Activated CD8-positive, alpha-beta memory T cell treated with anti-CD3 and anti-CD28 coated beads for 48 hours (primary cell): ENCODE results near the gene PCDH19.

Experiments
- DNase-seq, 3 experiments: peaks; one replicate each; pipeline ENCODE4 v3.0.0-alpha.2; 2020; ENCODE audit warnings: low read depth in 2 of 3, low spot score in 2 of 3

Gene PCDH19

GRCh38 chrX:100405424-100405823 is 4.6 kb downstream of the PCDH19 start:
- DNase-seq: no peak

DNA sequence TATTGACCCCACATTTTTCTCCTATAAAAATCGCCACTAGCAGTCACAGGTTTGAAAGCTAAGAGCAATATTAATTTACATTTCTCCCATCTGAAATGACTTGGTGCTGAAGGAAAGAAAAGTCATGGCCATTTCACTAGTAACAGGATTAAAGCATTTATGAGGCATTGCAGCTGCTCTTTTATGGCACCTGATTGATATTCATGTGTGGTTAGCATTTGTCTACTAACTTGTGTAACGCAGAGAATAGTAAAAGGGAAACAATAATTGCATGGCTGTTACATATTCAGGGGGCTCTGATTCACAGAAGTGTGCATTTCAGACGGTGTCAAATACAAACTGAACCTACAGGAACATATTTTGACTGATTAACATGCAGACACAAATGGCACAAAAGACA is 5.2 kb downstream of the PCDH19 start:
- DNase-seq: no peak

DNA sequence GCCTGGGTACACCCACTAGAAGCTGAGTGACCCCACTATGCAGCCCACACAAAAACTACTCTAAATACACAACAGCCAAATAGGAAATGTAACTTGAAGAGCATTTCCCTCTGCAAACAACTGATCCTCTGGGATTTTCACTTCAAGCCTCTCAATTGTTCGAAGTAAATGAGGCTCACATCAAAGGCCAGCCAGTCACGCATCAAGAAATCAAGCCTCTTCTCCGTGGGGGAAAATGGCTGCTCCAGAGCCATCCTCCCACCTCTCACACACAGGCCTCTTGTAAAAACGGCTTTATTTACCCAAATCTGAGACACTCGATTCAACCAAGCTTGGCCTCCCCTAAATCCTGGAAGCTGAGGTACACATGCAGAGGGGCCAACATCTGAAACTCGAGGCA is 14.3 kb downstream of the PCDH19 start:
- no peak for DNase-seq

DNA sequence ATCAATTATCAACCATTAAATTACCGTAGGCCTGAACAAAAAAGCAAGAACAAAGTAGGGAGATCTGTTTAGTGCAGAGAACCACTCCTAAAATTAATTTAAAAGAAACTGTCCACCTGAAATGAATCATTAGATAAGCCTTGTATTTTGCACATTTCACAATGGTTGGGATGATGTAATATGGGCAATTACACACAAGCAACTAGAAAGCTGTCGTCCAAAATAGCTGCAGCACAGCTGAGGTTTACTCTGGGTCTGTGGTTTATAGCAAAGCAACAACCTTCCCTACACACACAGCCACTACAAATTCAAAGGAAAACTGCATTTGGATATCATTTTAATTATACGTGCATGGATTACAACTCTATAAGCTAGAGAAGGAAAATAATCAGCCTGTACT is 28.5 kb downstream of the PCDH19 start:
- DNase-seq: no peak

GRCh38 chrX:100379388-100379986 is 30.6 kb downstream of the PCDH19 start:
- no peak for DNase-seq

DNA sequence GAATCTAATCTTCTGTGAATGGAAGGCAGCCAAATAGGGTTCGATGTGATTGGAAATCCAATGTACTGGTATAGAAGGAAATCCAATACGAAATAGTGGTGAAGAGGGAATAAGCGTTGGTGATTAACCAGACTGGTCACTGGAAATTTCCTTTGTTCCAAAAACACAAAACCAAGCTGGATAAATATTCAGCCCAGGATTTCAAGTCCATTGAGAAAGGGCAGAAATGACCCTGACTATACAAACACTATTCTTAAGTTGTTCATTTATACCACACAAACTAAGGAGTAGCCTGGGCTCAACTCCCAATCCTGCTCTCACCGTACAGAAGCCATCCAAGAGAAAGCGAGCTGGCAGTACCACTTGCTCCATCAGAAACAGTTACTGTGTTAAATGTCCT is 32.2 kb downstream of the PCDH19 start:
- no peak for DNase-seq

- no peak for DNase-seq
These were observed 33.5 kb downstream of the PCDH19 start for GRCh38 chrX:100376576-100376975.

- no peak for DNase-seq
These were observed 36.4 kb downstream of the PCDH19 start for GRCh38 chrX:100373673-100374072.

DNA sequence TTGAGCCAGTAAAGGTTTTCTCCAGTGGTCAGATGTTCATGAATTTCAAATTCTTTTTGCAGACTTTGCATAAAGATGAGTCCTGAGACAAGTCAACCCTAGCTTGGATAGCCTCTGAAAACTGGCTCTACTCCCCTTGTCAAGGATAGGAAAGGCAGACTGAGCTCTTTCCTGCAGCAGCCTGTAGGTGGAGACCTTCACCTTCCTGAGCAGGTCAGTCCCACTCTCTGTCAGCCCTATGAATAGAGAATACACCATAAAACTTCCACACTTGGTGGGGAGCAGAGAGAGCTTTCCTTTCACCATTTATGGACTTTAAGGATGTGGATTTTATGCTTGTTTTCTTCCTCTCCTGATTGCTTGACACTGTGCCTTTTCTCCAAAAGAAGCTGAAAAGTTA is 41.9 kb downstream of the PCDH19 start:
- DNase-seq: no peak

GRCh38 chrX:100363896-100364295 is 46.2 kb downstream of the PCDH19 start:
- DNase-seq: no peak

GRCh38 chrX:100358766-100359165 is 51.3 kb downstream of the PCDH19 start:
- DNase-seq: no peak

DNA sequence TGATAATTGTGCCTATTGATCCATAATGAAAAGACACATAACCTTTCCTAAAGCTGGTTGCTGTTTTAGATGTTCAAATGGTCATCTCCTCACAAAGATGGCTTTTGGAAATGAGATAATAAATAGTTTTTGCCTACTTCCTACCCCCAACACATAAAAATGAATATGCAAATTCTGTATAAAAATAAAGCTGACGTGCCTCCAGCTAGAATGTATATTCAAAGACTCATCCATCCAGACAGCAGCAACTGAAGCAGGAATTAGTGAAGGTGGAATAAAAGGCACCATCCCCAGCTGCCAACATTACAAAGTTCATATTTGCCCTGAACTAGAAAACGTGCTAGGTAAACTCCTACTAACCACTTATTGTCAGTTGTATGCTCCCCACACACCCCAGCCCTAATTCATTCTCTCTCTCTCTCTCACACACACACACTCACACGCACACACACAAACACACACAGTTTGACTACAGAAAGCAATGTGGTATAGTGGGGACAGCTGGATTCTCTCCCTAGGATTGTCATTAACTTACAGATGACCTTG is 53.6 kb downstream of the PCDH19 start:
- DNase-seq: no peak

DNA sequence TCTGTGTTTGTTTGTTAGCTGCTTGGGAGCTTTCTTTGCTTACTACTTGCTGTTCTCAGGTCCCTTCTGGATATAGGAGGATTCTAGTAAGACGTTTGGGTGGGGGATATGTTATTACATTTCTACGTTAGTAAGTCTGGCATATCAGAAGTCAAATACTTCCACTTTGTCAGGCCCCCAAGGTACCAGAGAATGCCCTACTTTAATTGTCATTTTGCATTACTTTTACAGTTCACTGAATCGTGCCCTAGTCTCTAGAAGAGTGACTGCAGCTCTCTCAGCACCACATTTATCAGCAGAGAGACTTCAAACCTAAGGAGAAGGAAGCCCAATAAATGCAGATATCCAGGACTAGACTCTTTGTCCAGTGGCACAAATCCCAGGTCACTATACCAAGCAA is 54.4 kb downstream of the PCDH19 start:
- no peak for DNase-seq

DNA sequence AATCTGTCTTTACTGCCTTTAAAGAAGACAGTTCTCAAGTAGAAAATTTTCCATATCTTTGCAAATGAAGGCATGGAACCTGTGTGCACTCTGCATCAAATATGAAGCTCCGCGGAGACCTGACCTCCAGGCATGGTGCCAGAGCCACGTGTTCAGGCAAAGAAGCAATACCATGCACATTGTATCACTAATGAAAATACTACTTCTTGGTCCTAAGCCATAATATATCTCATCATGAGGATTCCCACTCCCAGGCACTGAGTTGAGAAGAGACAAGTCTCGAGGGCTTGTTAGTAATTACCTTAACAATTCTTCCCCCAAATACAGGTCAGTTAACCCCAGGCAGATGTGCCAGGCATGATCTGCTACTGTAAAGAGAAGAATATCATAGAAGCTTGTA is 56.7 kb downstream of the PCDH19 start:
- DNase-seq: no peak

- DNase-seq: no peak
These were observed 59.2 kb downstream of the PCDH19 start for GRCh38 chrX:100350704-100351489.

- no peak for DNase-seq
These were observed 60.7 kb downstream of the PCDH19 start for GRCh38 chrX:100349391-100349790.

DNA sequence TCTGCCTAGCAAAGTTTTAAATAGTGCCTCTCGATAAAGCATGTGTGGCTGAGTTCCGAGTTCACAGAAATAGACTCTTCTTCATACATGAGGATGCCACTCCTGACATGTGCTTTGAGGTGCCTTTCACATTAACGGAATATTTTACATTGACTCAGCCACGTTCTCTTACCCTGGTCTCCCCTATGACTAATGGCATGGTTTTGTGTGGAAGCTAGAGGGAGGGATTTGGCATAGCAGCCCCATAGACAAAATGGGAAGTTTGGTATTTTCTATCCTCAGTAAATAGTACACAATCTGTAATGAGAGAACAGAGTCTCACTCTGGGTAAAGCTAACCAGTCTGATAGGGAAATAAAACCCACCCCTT is 68.9 kb downstream of the PCDH19 start:
- DNase-seq: no peak

GRCh38 chrX:100340491-100341141 is 69.5 kb downstream of the PCDH19 start:
- DNase-seq: no peak

- no peak for DNase-seq
These were observed 81.7 kb downstream of the PCDH19 start for GRCh38 chrX:100328351-100328750.

DNA sequence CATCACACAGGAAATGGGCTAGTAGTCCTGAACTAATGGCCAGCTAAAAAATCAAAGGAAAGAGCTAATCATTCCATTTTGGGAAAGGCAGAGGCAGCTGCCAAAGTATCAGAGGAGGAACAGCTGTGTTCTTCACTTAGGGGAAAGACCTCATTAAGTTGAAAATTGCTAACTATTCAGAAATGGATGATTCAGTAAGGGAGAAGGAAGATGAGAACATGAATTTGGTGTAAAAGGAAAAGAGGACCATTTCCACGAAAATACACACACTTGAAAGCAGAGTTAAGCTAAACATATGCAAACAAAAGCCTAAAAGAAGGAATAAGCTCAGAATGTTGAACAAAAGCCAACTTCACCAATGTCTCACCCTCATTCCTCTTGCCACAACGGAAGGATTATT is 90.4 kb downstream of the PCDH19 start:
- no peak for DNase-seq

- DNase-seq: no peak
These were observed 93.1 kb downstream of the PCDH19 start for GRCh38 chrX:100316987-100317386.

- DNase-seq: no peak
These were observed 94.5 kb downstream of the PCDH19 start for GRCh38 chrX:100315566-100315965.
